ENCODE data around the gene OAS1.

- no peak for TF ChIP-seq POLR2A (IDR thresholded peaks at IDR 0.05)
- TF ChIP-seq CTCF (IDR thresholded peaks at IDR 0.05), result no peak
Measured at GRCh38 chr12:112937741-112938719, 31.3 kb downstream of the OAS1 start, which contains the start of gene OAS3.

Data from uterus (tissue), 2 donors.